K562 (cell line): Measurements from ENCODE around the gene NDUFB10. TPM values are rescaled to one million over a fixed set of nuclear protein-coding genes. Genes with fewer than 3 reads are reported as not detected.

ENCODE experiments used
- ADNP ChIP-seq: fragments of 200-800 bp; sonication (Bioruptor generic); IDR thresholded peaks from 2 replicates; pipeline ENCODE4 v1.6.1; 2016; ENCODE audit warnings: missing genetic modification characterization, missing compliant biosample characterization
- HDAC3 ChIP-seq: fragments of 450-650 bp; IDR thresholded peaks from 2 replicates; pipeline ENCODE4 v1.6.1; 2018; ENCODE audit warnings: borderline replicate concordance, mild to moderate bottlenecking, moderate library complexity; ENCODE audit not compliant: partially characterized antibody
- MTA2 ChIP-seq: fragments of 450-650 bp; IDR thresholded peaks from 2 replicates; pipeline ENCODE4 v1.6.1; 2016; ENCODE audit warnings: low read depth
- MTA3 ChIP-seq: fragments of 450-650 bp; formaldehyde crosslinking; IDR thresholded peaks from 2 replicates; pipeline ENCODE4 v1.6.1; 2017; ENCODE audit warnings: mild to moderate bottlenecking, borderline replicate concordance
- NFE2 ChIP-seq: IDR thresholded peaks from 2 replicates; pipeline ENCODE4 v1.6.1; 2014; ENCODE audit warnings: antibody characterized with exemption, low read depth
- RFX7 ChIP-seq: fragments of 250-450 bp; sonication (Bioruptor Pico); IDR thresholded peaks from 2 replicates; pipeline ENCODE4 v1.5.1; 2021; ENCODE audit warnings: mild to moderate bottlenecking
- TAF1 ChIP-seq: IDR thresholded peaks from 2 replicates; pipeline ENCODE4 v1.6.1; 2011; ENCODE audit warnings: mild to moderate bottlenecking, low read length, moderate library complexity; ENCODE audit not compliant: insufficient read depth, control insufficient read depth, severe bottlenecking; ENCODE audit errors: extremely low read depth
- ZKSCAN1 ChIP-seq: fragments of 150-350 bp; IDR thresholded peaks from 2 replicates; pipeline ENCODE4 v1.6.1; 2016; ENCODE audit warnings: low read depth, low read length
- ZNF584 ChIP-seq: fragments of 200-800 bp; sonication (Bioruptor generic); IDR thresholded peaks from 2 replicates; pipeline ENCODE4 v1.6.1; 2016; ENCODE audit warnings: low read depth, mild to moderate bottlenecking, missing genetic modification characterization, missing compliant biosample characterization
- polyA plus RNA-seq, 8 experiments: library from polyadenylated mRNA; depleted of rRNA in 4 of 8; stranded (reverse) in 5 of 8; unstranded in 3 of 8; fragments of >200 nt; fragmentation: Nextera tagmentation in 2 of 8; fragmentation: Illumina TruSeq in 1 of 8; extraction: Ambion mirVana in 2 of 8; extraction: Trizol in 1 of 8; gene quantifications; 2 replicates each; pipeline versions ENCODE4 v1.2.1 to v1.2.3, GENCODE V29; 2011 to 2014; ENCODE audit warnings: inconsistent platforms in 1 of 8, missing spikeins in 1 of 8
- total RNA-seq, 7 experiments: library from RNA; depleted of rRNA in 6 of 7; stranded (reverse); fragments of >200 nt in 6 of 7; fragmentation: Illumina TruSeq in 2 of 7; extraction: Trizol in 2 of 7; gene quantifications; 2 replicates each; pipeline versions ENCODE4 v1.2.1 to v1.2.3, GENCODE V29; 2011 to 2021; ENCODE audit warnings: low replicate concordance in 1 of 7
- TF ChIP-seq, protein P1 (sequence below): fragments of 450-650 bp; IDR thresholded peaks from 2 replicates; pipeline ENCODE4 v1.6.1; 2016; ENCODE audit warnings: low read depth
- TF ChIP-seq, protein P2 (sequence below), 2 experiments: IDR thresholded peaks; 2 replicates each; pipeline ENCODE4 v1.6.1; 2012; ENCODE audit warnings: improper control_type of control experiment in 2 of 2, low read depth in 2 of 2, low read length in 2 of 2, borderline replicate concordance in 1 of 2
- TF ChIP-seq, protein P3 (sequence below): fragments of 250-450 bp; sonication (Bioruptor Pico); IDR thresholded peaks from 2 replicates; pipeline ENCODE4 v1.5.0; 2021; ENCODE audit warnings: mild to moderate bottlenecking, moderate library complexity

NDUFB10 gene
- total and polyA plus RNA-seq, 9 of the 15 experiments (the other 6 are each of a cell fraction or from before 2014, with no cell fraction given), result 69.3 to 527 (median 161) TPM

DNA sequence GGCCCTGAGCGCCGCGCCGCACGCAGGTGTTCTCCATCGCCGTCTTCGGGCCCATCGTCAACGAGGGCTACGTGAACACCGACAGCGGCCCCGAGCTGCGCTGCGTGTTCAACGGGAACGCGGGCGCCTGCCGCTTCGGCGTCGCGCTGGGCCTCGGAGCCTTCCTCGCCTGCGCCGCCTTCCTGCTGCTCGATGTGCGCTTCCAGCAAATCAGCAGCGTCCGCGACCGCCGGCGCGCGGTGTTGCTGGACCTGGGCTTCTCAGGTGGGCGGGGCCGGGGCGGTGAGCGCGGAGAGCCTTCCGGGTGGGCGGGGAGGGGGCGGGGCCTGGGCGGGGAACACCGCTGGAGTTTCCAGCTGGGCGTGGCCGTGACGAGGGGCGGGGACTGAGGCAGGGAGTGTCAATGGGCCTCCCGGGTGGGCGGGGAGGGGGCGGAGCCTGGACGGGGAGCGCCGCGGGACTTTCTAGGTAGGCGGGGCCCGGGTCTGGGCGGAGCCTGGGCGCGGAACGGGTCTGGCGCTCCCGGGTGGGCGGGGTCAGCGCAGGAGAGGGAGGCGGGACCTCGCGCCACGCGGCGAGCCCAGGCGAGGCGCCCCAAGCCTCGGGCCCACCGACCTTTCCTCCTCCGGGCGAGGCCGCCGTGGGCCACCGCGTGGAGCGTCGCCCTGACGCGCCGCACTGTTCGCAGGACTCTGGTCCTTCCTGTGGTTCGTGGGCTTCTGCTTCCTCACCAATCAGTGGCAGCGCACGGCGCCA lies 32.8 kb downstream of the NDUFB10 start (continued):
- TF ChIP-seq, protein P1, sequence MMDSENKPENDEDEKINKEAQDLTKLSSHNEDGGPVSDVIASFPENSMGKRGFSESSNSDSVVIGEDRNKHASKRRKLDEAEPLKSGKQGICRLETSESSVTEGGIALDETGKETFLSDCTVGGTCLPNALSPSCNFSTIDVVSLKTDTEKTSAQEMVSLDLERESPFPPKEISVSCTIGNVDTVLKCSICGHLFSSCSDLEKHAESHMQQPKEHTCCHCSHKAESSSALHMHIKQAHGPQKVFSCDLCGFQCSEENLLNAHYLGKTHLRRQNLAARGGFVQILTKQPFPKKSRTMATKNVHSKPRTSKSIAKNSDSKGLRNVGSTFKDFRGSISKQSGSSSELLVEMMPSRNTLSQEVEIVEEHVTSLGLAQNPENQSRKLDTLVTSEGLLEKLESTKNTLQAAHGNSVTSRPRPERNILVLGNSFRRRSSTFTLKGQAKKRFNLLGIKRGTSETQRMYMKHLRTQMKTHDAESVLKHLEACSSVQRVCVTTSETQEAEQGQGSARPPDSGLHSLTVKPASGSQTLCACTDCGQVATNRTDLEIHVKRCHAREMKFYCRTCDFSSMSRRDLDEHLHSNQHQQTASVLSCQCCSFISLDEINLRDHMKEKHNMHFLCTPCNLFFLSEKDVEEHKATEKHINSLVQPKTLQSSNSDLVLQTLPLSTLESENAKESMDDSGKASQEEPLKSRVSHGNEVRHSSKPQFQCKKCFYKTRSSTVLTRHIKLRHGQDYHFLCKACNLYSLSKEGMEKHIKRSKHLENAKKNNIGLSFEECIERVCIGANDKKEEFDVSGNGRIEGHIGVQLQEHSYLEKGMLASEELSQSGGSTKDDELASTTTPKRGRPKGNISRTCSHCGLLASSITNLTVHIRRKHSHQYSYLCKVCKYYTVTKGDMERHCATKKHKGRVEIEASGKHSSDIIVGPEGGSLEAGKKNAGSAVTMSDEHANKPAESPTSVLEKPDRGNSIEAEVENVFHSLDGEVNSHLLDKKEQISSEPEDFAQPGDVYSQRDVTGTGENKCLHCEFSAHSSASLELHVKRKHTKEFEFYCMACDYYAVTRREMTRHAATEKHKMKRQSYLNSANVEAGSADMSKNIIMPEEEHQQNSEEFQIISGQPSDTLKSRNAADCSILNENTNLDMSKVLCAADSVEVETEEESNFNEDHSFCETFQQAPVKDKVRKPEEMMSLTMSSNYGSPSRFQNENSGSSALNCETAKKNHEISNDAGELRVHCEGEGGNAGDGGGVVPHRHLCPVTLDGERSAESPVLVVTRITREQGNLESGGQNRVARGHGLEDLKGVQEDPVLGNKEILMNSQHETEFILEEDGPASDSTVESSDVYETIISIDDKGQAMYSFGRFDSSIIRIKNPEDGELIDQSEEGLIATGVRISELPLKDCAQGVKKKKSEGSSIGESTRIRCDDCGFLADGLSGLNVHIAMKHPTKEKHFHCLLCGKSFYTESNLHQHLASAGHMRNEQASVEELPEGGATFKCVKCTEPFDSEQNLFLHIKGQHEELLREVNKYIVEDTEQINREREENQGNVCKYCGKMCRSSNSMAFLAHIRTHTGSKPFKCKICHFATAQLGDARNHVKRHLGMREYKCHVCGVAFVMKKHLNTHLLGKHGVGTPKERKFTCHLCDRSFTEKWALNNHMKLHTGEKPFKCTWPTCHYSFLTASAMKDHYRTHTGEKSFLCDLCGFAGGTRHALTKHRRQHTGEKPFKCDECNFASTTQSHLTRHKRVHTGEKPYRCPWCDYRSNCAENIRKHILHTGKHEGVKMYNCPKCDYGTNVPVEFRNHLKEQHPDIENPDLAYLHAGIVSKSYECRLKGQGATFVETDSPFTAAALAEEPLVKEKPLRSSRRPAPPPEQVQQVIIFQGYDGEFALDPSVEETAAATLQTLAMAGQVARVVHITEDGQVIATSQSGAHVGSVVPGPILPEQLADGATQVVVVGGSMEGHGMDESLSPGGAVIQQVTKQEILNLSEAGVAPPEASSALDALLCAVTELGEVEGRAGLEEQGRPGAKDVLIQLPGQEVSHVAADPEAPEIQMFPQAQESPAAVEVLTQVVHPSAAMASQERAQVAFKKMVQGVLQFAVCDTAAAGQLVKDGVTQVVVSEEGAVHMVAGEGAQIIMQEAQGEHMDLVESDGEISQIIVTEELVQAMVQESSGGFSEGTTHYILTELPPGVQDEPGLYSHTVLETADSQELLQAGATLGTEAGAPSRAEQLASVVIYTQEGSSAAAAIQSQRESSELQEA, result no peak
- no peak for TF ChIP-seq MTA2
- no peak for TF ChIP-seq RFX7
- peak; percentile 59 for TF ChIP-seq MTA3
- TF ChIP-seq ZNF584 (CRISPR knock-in tag), result no peak
- TF ChIP-seq, protein P2, sequence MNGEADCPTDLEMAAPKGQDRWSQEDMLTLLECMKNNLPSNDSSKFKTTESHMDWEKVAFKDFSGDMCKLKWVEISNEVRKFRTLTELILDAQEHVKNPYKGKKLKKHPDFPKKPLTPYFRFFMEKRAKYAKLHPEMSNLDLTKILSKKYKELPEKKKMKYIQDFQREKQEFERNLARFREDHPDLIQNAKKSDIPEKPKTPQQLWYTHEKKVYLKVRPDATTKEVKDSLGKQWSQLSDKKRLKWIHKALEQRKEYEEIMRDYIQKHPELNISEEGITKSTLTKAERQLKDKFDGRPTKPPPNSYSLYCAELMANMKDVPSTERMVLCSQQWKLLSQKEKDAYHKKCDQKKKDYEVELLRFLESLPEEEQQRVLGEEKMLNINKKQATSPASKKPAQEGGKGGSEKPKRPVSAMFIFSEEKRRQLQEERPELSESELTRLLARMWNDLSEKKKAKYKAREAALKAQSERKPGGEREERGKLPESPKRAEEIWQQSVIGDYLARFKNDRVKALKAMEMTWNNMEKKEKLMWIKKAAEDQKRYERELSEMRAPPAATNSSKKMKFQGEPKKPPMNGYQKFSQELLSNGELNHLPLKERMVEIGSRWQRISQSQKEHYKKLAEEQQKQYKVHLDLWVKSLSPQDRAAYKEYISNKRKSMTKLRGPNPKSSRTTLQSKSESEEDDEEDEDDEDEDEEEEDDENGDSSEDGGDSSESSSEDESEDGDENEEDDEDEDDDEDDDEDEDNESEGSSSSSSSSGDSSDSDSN (IDR thresholded peaks at IDR 0.05; ENCODE audit: borderline replicate concordance in 1 of 2, low read depth in 2 of 2, low read length in 2 of 2), result peak in 1 of 2 experiments; percentile 75; a peak in 1 of 4 replicates
- TF ChIP-seq, protein P3, sequence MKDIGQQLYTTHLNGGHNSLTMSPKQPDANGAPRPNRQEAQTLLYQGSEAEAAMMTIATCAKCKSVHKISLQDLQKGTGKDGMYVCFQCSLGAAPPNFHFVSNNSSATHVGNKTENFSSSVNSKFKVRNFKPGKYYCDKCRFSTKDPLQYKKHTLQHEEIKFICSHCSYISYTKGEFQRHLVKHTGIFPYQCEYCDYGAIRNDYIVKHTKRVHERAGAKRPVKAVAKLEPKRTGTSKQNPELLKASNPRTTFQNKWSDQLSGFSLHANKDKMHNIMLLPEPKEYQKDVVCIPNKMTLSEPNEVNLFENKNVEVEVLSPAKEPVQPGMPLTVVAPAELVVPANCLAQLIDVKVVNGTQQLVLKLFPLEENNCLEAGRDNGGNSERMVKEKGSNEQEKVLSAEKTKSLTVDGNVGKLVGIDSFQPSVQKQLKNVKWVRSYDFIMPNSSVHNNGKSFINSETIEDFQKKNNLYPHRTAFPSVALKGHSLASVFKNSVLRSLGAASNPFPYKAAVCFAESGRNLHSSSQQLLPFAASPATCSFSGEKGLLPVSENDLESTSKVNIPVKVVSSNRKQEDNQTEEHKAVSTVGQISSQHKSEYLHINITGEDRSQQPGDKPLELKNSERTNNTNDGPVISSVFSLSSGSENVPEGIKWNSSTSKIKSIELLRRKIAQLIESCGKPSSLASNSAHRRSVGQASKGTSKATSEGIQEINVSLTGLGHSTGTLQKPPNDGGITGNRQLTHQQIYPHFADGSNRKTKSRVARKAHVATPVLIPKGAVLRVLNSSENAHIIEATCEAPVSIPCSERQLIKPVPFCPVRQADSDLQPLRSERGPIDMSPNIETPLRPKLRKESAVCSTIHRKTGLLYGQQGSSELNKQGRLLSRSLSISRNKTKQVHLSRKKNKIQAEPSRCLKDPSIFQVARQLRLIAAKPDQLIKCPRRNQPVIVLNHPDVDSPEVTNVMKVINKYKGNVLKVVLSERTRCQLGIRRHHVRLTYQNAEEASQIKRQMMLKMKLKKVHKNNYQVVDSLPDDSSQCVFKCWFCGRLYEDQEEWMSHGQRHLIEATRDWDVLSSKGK (CRISPR knock-in tag), result no peak
- TF ChIP-seq ZKSCAN1, result no peak
- TF ChIP-seq ADNP (tag), result no peak
- TF ChIP-seq NFE2, result no peak
- no peak for TF ChIP-seq HDAC3
- peak; percentile 25 for TF ChIP-seq TAF1
